IMR-90 (cell line): Measurements from ENCODE around the gene WNT7A. TPM values are rescaled to one million over a fixed set of nuclear protein-coding genes. Genes with fewer than 3 reads are reported as not detected.

Experiments used
- ATAC-seq: fragments of 200-7000 bp; cut with Tn5 transposase; 2 replicates; pipeline ENCODE4 v1.9.1; 2020; ENCODE audit warnings: low read depth, mild to moderate bottlenecking, moderate library complexity
- BruUV-seq: library from RNA; stranded (reverse); fragments of 400-500 nt; replicated peaks from 2 replicates; lab custom pipeline; 2021; lab: Mats Ljungman, UMichigan
- CTCF ChIA-PET: fragments of 300-600 bp; formaldehyde crosslinking; extraction: SDS; loops from one replicate; lab custom pipeline; 2021; ENCODE audit warnings: antibody characterized with exemption; lab: Yijun Ruan, JAX
- POLR2A ChIA-PET: fragments of 300-600 bp; sonication (Branson Sonifier 250); formaldehyde crosslinking; loops from one replicate; lab custom pipeline; 2022; ENCODE audit warnings: antibody characterized with exemption; ENCODE audit not compliant: unreplicated experiment; lab: Charles Lee
- DNase-seq: peaks from one replicate; pipeline ENCODE4 v3.0.0; 2013
- H2AFZ ChIP-seq: replicated peaks from 2 replicates; pipeline ENCODE3; 2013; ENCODE audit warnings: low read length, mild to moderate bottlenecking; ENCODE audit not compliant: poor library complexity
- H2AK5ac ChIP-seq: 2 replicates; pipeline ENCODE4 v1.6.1; 2013; ENCODE audit warnings: low read depth, low read length, inconsistent platforms
- H2AK9ac ChIP-seq: replicated peaks from 2 replicates; pipeline ENCODE3; 2013; ENCODE audit warnings: mild to moderate bottlenecking, low read depth, low read length, moderate library complexity; ENCODE audit not compliant: poor library complexity
- H2BK120ac ChIP-seq: 2 replicates; pipeline ENCODE4 v1.6.1; 2013; ENCODE audit warnings: low read depth, low read length, inconsistent platforms
- H2BK15ac ChIP-seq: 3 replicates; pipeline ENCODE4 v1.6.1; 2013; ENCODE audit warnings: low read depth, low read length, inconsistent platforms
- H2BK20ac ChIP-seq: 2 replicates; pipeline ENCODE4 v1.6.1; 2013; ENCODE audit warnings: low read depth, mild to moderate bottlenecking, inconsistent platforms, low read length, moderate library complexity
- H2BK5ac ChIP-seq: 2 replicates; pipeline ENCODE4 v1.6.1; 2013; ENCODE audit warnings: mild to moderate bottlenecking, low read depth, low read length, inconsistent platforms; ENCODE audit not compliant: poor library complexity, severe bottlenecking
- H3K14ac ChIP-seq: replicated peaks from 2 replicates; pipeline ENCODE4 v1.6.1; 2013; ENCODE audit warnings: low read depth, low read length, inconsistent platforms
- H3K18ac ChIP-seq: 2 replicates; pipeline ENCODE4 v1.6.1; 2013; ENCODE audit warnings: low read depth, low read length, control low read depth
- H3K23ac ChIP-seq: 2 replicates; pipeline ENCODE4 v1.6.1; 2013; ENCODE audit warnings: low read depth, low read length, inconsistent platforms
- H3K27ac ChIP-seq: 2 replicates; pipeline ENCODE4 v1.5.1; 2013; ENCODE audit warnings: mild to moderate bottlenecking, control low read depth, low read length; ENCODE audit not compliant: insufficient read depth
- H3K27me3 ChIP-seq: 2 replicates; pipeline ENCODE4 v1.6.1; 2013; ENCODE audit warnings: low read length; ENCODE audit not compliant: control insufficient read depth, insufficient read depth
- H3K36me3 ChIP-seq: 2 replicates; pipeline ENCODE4 v1.6.1; 2013; ENCODE audit warnings: low read length, mixed read lengths; ENCODE audit not compliant: control insufficient read depth, insufficient read depth
- H3K4ac ChIP-seq: 2 replicates; pipeline ENCODE4 v1.6.1; 2013; ENCODE audit warnings: low read depth, low read length, inconsistent platforms
- H3K4me1 ChIP-seq: 2 replicates; pipeline ENCODE4 v1.6.1; 2013; ENCODE audit warnings: low read length, mixed read lengths; ENCODE audit not compliant: control insufficient read depth, insufficient read depth
- H3K4me2 ChIP-seq: 2 replicates; pipeline ENCODE4 v1.6.1; 2013; ENCODE audit warnings: low read depth, mild to moderate bottlenecking, control low read depth, low read length, moderate library complexity
- H3K4me3 ChIP-seq: 2 replicates; pipeline ENCODE4 v1.5.1; 2013; ENCODE audit warnings: low read depth, mild to moderate bottlenecking, control low read depth, low read length, moderate library complexity; ENCODE audit not compliant: insufficient read depth
- H3K56ac ChIP-seq: 2 replicates; pipeline ENCODE4 v1.6.1; 2013; ENCODE audit warnings: low read length, inconsistent platforms; ENCODE audit not compliant: insufficient read depth; ENCODE audit errors: extremely low read depth
- H3K79me1 ChIP-seq, 2 experiments: 2 replicates each; pipeline ENCODE4 v1.6.1; 2013; ENCODE audit warnings: low read length in 2 of 2, inconsistent platforms in 1 of 2, low read depth in 1 of 2
- H3K9ac ChIP-seq: 2 replicates; pipeline ENCODE4 v1.6.1; 2013; ENCODE audit warnings: low read depth, low read length, control low read depth
- H3K9me1 ChIP-seq: 2 replicates; pipeline ENCODE4 v1.6.1; 2013; ENCODE audit warnings: low read length, inconsistent platforms; ENCODE audit not compliant: insufficient read depth
- H3K9me3 ChIP-seq: 2 replicates; pipeline ENCODE4 v1.6.1; 2013; ENCODE audit warnings: low read length; ENCODE audit not compliant: control insufficient read depth, insufficient read depth
- H4K20me1 ChIP-seq: 2 replicates; pipeline ENCODE4 v1.6.1; 2013; ENCODE audit warnings: low read length, inconsistent platforms; ENCODE audit not compliant: insufficient read depth
- H4K5ac ChIP-seq: 2 replicates; pipeline ENCODE4 v1.6.1; 2013; ENCODE audit warnings: mild to moderate bottlenecking, low read depth, low read length, control low read depth
- H4K8ac ChIP-seq, 2 experiments: 2 replicates each; pipeline ENCODE4 v1.6.1; 2013; ENCODE audit warnings: low read depth in 2 of 2, low read length in 2 of 2, control low read depth in 1 of 2, inconsistent platforms in 1 of 2
- H4K91ac ChIP-seq: 2 replicates; pipeline ENCODE4 v1.6.1; 2013; ENCODE audit warnings: low read depth, low read length, inconsistent platforms; ENCODE audit not compliant: insufficient read depth
- BHLHE40 ChIP-seq: fragments of 150-350 bp; IDR thresholded peaks from 2 replicates; pipeline ENCODE4 v1.6.1; 2016; ENCODE audit warnings: mild to moderate bottlenecking, low read depth, low read length
- CEBPB ChIP-seq: IDR thresholded peaks from 2 replicates; pipeline ENCODE4 v1.6.1; 2012; ENCODE audit warnings: low read depth, low read length, improper control_type of control experiment
- CHD1 ChIP-seq: IDR thresholded peaks from 2 replicates; pipeline ENCODE4 v1.6.1; 2012; ENCODE audit warnings: low read depth, low read length, improper control_type of control experiment
- CTCF ChIP-seq: conservative IDR thresholded peaks from 2 replicates; pipeline ENCODE4 v1.5.1; 2012; ENCODE audit warnings: mild to moderate bottlenecking, low read depth, low read length, improper control_type of control experiment
- FOS ChIP-seq: fragments of 150-350 bp; IDR thresholded peaks from 2 replicates; pipeline ENCODE4 v1.6.1; 2016; ENCODE audit warnings: low read depth, low read length
- MAFK ChIP-seq: IDR thresholded peaks from 2 replicates; pipeline ENCODE4 v1.6.1; 2012; ENCODE audit warnings: low read depth, low read length, improper control_type of control experiment
- MAZ ChIP-seq: IDR thresholded peaks from 2 replicates; pipeline ENCODE4 v1.6.1; 2012; ENCODE audit warnings: low read depth, mild to moderate bottlenecking, low read length, improper control_type of control experiment, moderate library complexity, borderline replicate concordance
- NFE2L2 ChIP-seq: fragments of 150-350 bp; IDR thresholded peaks from 2 replicates; pipeline ENCODE4 v1.6.1; 2016; ENCODE audit warnings: low read depth, mild to moderate bottlenecking, low read length
- POLR2A ChIP-seq: IDR thresholded peaks from 2 replicates; pipeline ENCODE4 v1.6.1; 2012; ENCODE audit warnings: mild to moderate bottlenecking, low read depth, low read length
- RAD21 ChIP-seq: IDR thresholded peaks from 2 replicates; pipeline ENCODE4 v1.6.1; 2012; ENCODE audit warnings: low read length, improper control_type of control experiment
- RCOR1 ChIP-seq: IDR thresholded peaks from 2 replicates; pipeline ENCODE4 v1.6.1; 2012; ENCODE audit warnings: mild to moderate bottlenecking, low read length, improper control_type of control experiment; ENCODE audit not compliant: insufficient replicate concordance
- SMC3 ChIP-seq: fragments of 150-350 bp; IDR thresholded peaks from 2 replicates; pipeline ENCODE4 v1.6.1; 2016; ENCODE audit warnings: low read depth, mild to moderate bottlenecking, antibody characterized with exemption, low read length, moderate library complexity
- USF2 ChIP-seq: fragments of 150-350 bp; IDR thresholded peaks from 2 replicates; pipeline ENCODE4 v1.6.1; 2017; ENCODE audit warnings: mild to moderate bottlenecking, antibody characterized with exemption, low read length, low read depth
- WGBS, 2 experiments: methylation state at CpG; one replicate each; pipeline versions ENCODE4 v1.1.5 to v1.1.7; 2013; ENCODE audit warnings: missing lambda C conversion rate in 2 of 2; ENCODE audit not compliant: insufficient read length in 1 of 2; ENCODE audit errors: extremely low coverage in 2 of 2; 5-methylcytosine and 5-hydroxymethylcytosine counted together
- dilution Hi-C: fragments of 300-500 bp; cut with HindIII; formaldehyde crosslinking; loops from one replicate; pipeline ENCODE4 v1.14.3; 2018; ENCODE audit warnings: low sequenced_read_pairs; ENCODE audit not compliant: unreplicated experiment
- in situ Hi-C: fragments of 300-500 bp; cut with MboI; formaldehyde crosslinking; loops from 3 replicates; pipeline ENCODE4 v1.14.3; 2019; ENCODE audit warnings: low sequenced_read_pairs, inconsistent platforms, mixed read lengths
- intact Hi-C: fragments of 100-400 bp; cut with micrococcal nuclease; formaldehyde crosslinking; loops from 2 replicates; pipeline ENCODE4 v1.10.0; 2022
- polyA plus RNA-seq, 3 experiments: library from polyadenylated mRNA; depleted of rRNA; stranded (reverse); fragments of >200 nt; gene quantifications; 2 replicates each; pipeline ENCODE4 v1.2.3, GENCODE V29; 2012; ENCODE audit warnings: low replicate concordance in 1 of 3
- total RNA-seq: library from RNA; depleted of rRNA; stranded (reverse); fragments of >200 nt; gene quantifications from 2 replicates; pipeline ENCODE4 v1.2.3, GENCODE V29; 2012

WNT7A gene
- total and polyA plus RNA-seq, 2 of the 4 experiments (the other 2 are of a cell fraction): not detected

DNA sequence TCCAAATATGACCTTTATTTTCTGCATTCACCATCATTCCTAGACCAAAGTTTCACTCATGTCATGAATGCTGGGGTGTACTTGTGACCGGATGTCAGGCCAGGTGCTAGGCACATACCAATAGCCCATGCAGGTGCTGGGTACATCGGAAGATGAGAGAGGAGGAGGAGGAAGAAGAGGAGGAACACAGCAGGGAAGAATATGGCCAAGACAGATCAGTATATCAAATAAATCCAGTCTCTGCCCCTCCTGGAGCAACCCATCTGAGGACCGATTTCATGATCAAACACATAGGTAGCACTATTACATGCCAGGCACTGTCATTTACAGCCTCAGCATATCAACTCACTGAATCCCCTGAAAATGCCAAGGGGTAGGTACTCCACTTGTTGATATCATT lies 3.0 kb upstream of the WNT7A start:
- TF ChIP-seq BHLHE40: no peak
- TF ChIP-seq SMC3: no peak
- no peak for TF ChIP-seq RAD21
- no peak for TF ChIP-seq MAZ
- TF ChIP-seq POLR2A: no peak
- no peak for TF ChIP-seq CEBPB
- TF ChIP-seq FOS: no peak
- no peak for TF ChIP-seq CTCF
- no peak for TF ChIP-seq CHD1
- no peak for TF ChIP-seq NFE2L2
- no peak for TF ChIP-seq MAFK
- TF ChIP-seq RCOR1: no peak
- TF ChIP-seq USF2: no peak
- no peak overlapping the region for H2BK5ac ChIP-seq
- H2BK15ac ChIP-seq: no peak overlapping the region
- H3K18ac ChIP-seq: no peak overlapping the region
- H2AFZ ChIP-seq: no peak overlapping the region
- H3K27me3 ChIP-seq: peaks cover 26% of the 10 kb centered on the region
- DNase-seq (no peak), ATAC-seq (no peak)
- no peak overlapping the region for H4K8ac ChIP-seq
- no peak overlapping the region for H3K56ac ChIP-seq
- dilution Hi-C loops (no loop called here), intact Hi-C loops (no loop called here), in situ Hi-C loops (loop anchor here (25.0 kb wide), 3 partner anchors 229 to 679 kb away; partner anchors contain the start of genes CHCHD4 and HDAC11)
- H4K5ac ChIP-seq: no peak overlapping the region
- no peaks in the 10 kb centered on the region for H3K36me3 ChIP-seq
- H3K9me3 ChIP-seq: no peaks in the 10 kb centered on the region
- no peak overlapping the region for H3K4ac ChIP-seq
- H3K79me1 ChIP-seq: no peaks in the 10 kb centered on the region
- ChIA-PET POLR2A (no interaction called here), CTCF (no interaction called here)
- H4K91ac ChIP-seq: no peak overlapping the region
- no peak overlapping the region for H3K9ac ChIP-seq
- no peak overlapping the region for H3K23ac ChIP-seq
- no peak overlapping the region for H3K27ac ChIP-seq
- H3K9me1 ChIP-seq: no peaks in the 10 kb centered on the region
- H3K4me2 ChIP-seq: no peak overlapping the region
- no peak overlapping the region for H3K14ac ChIP-seq
- H2AK5ac ChIP-seq: no peak overlapping the region
- H4K20me1 ChIP-seq: no peaks in the 10 kb centered on the region
- BruUV-seq: no TSS peak
- H2BK120ac ChIP-seq: no peak overlapping the region
- no peak overlapping the region for H2AK9ac ChIP-seq
- H3K4me3 ChIP-seq: no peak overlapping the region
- H2BK20ac ChIP-seq: no peak overlapping the region
- WGBS, 2 experiments: no CpG with 5 or more reads among the region's 3 CpGs
- H3K4me1 ChIP-seq: no peaks in the 10 kb centered on the region
